Measurements from ENCODE around the gene RGS6.

DNA sequence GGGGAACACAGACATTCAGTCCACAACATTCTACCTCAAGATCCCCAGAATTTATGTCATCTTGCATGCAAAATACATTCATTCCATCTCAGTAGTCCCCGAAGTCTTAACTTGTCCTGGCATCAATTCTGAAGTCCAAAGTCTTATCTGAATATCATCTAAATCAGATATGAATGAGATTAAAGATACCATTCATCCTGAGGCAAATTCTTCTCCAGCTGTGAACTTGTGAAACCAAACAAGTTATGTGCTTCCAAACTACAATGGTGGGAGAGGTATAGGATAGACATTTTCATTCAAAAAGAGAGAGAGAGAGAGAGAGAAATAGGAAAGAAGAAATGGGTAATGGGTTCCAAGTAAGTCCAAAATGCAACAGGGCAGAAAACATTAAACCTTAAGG lies 571.0 kb downstream of the RGS6 start:
- TF ChIP-seq POLR2A (IDR thresholded peaks at IDR 0.05) (no peak), EP300 (IDR thresholded peaks at IDR 0.05) (no peak), CTCF (IDR thresholded peaks at IDR 0.05) (no peak)
